Peyer's patch (tissue), 4 donors: ENCODE results near the gene PDLIM7.

Experiments used
- CTCF ChIP-seq, 6 experiments: fragments of 450-650 bp in 4 of 6; fragments of 200-600 bp in 2 of 6; sonication (generic) in 1 of 6; IDR thresholded peaks; one replicate each; pipeline ENCODE4 v1.5.1; 2017 to 2019; ENCODE audit warnings: antibody characterized with exemption in 6 of 6, mild to moderate bottlenecking in 3 of 6, moderate library complexity in 1 of 6
- POLR2A ChIP-seq, 2 donors: fragments of 450-650 bp; IDR thresholded peaks; one replicate each; pipeline ENCODE4 v1.5.1; 2017; ENCODE audit warnings: antibody characterized with exemption in 2 of 2, mild to moderate bottlenecking in 2 of 2, moderate library complexity in 2 of 2

DNA sequence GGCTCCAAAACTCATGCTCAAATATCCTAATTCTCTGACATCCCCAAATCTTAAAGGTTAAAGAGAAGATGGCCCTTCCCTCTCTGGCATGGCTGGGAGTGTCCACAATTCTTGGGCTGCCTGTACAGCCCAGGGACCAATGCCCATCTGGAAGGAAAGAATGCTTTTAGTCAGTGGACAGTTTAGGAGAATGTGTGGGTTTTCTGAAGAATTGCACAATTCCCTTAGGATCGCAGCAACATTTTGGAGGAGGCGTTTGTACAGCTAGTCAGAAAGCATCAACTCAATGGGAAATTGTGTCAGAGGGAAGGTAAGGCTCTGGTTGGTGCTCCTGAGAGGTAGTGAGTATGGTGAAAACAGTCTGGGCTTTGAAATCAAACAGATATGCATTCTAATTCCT lies 42.0 kb upstream of the PDLIM7 start:
- TF ChIP-seq POLR2A (IDR thresholded peaks at IDR 0.05): no peak
- no peak for TF ChIP-seq CTCF (IDR thresholded peaks at IDR 0.05)
